Panc1 (cell line): ENCODE results near the gene MED31. TPM values are rescaled to one million over a fixed set of nuclear protein-coding genes. Genes with fewer than 3 reads are reported as not detected.

ENCODE experiments used
- ATAC-seq: fragments of 200-7000 bp; cut with Tn5 transposase; 2 replicates; pipeline ENCODE4 v1.9.1; 2020; ENCODE audit warnings: mild to moderate bottlenecking, moderate library complexity
- BruUV-seq: library from RNA; stranded (reverse); fragments of 400-500 nt; replicated peaks from 2 replicates; lab custom pipeline; 2021; lab: Mats Ljungman, UMichigan
- CTCF ChIA-PET: fragments of 300-600 bp; sonication (Branson Sonifier 250); formaldehyde crosslinking; loops from one replicate; lab custom pipeline; 2022; ENCODE audit warnings: antibody characterized with exemption; lab: Charles Lee
- POLR2A ChIA-PET: fragments of 300-600 bp; sonication (Branson Sonifier 250); formaldehyde crosslinking; loops from one replicate; lab custom pipeline; 2022; ENCODE audit warnings: antibody characterized with exemption; lab: Charles Lee
- DNase-seq: peaks from one replicate; pipeline ENCODE4 v3.0.0-alpha.2; 2010; ENCODE audit warnings: low read depth, low spot score
- H3K27ac ChIP-seq: 2 replicates; pipeline ENCODE4 v1.5.1; 2011; ENCODE audit warnings: mild to moderate bottlenecking, low read length, inconsistent platforms
- H3K27me3 ChIP-seq: fragments of 200-500 bp; sonication (Bioruptor generic); 2 replicates; pipeline ENCODE4 v1.6.0; 2014; ENCODE audit warnings: low read length, inconsistent platforms; ENCODE audit not compliant: control insufficient read depth, insufficient read depth
- H3K36me3 ChIP-seq: fragments of 200-500 bp; sonication (Bioruptor generic); 2 replicates; pipeline ENCODE4 v1.5.1; 2014; ENCODE audit warnings: inconsistent platforms, mild to moderate bottlenecking, low read length, moderate library complexity; ENCODE audit not compliant: control insufficient read depth, insufficient read depth
- H3K4me1 ChIP-seq: 2 replicates; pipeline ENCODE4 v1.5.1; 2011; ENCODE audit warnings: inconsistent platforms, mild to moderate bottlenecking, low read length, moderate library complexity; ENCODE audit not compliant: control insufficient read depth, insufficient read depth
- H3K4me3 ChIP-seq, 2 experiments: 2 replicates each; pipeline ENCODE4 v1.5.1; 2011 to 2012; ENCODE audit warnings: low read depth in 2 of 2, low read length in 2 of 2, mild to moderate bottlenecking in 2 of 2, inconsistent platforms in 1 of 2, moderate library complexity in 1 of 2
- H3K9me3 ChIP-seq: fragments of 200-500 bp; sonication (Bioruptor generic); 2 replicates; pipeline ENCODE4 v1.5.1; 2014; ENCODE audit warnings: low read depth, mild to moderate bottlenecking, inconsistent platforms, low read length, moderate library complexity; ENCODE audit not compliant: control insufficient read depth, insufficient read depth
- CTCF ChIP-seq: fragments of 450-650 bp; IDR thresholded peaks from 2 replicates; pipeline ENCODE4 v1.5.1; 2017; ENCODE audit warnings: mild to moderate bottlenecking
- POLR2AphosphoS5 ChIP-seq: IDR thresholded peaks from 2 replicates; pipeline ENCODE4 v1.6.1; 2012; ENCODE audit warnings: mild to moderate bottlenecking, low read depth, low read length, moderate library complexity
- REST ChIP-seq, 2 experiments: IDR thresholded peaks; 2 replicates each; pipeline ENCODE4 v1.6.1; 2011 to 2012; ENCODE audit warnings: low read depth in 2 of 2, control low read depth in 1 of 2, low read length in 1 of 2, mild to moderate bottlenecking in 1 of 2, moderate library complexity in 1 of 2; ENCODE audit not compliant: insufficient read depth in 1 of 2
- SIN3A ChIP-seq: IDR thresholded peaks from 2 replicates; pipeline ENCODE4 v1.6.1; 2012; ENCODE audit warnings: low read depth, mild to moderate bottlenecking, low read length, moderate library complexity, borderline replicate concordance; ENCODE audit not compliant: insufficient read depth
- TCF7L2 ChIP-seq: IDR thresholded peaks from 2 replicates; pipeline ENCODE4 v1.6.1; 2011; ENCODE audit warnings: mild to moderate bottlenecking, low read depth, low read length, inconsistent platforms
- in situ Hi-C: cut with HindIII; loops from 2 replicates; pipeline ENCODE4 v1.10.0; 2016; ENCODE audit warnings: low sequenced_read_pairs, low pct_unique_long_range_greater_than_20kb
- intact Hi-C: fragments of 100-400 bp; cut with micrococcal nuclease; formaldehyde crosslinking; loops from one replicate; pipeline ENCODE4 v1.10.0; 2022; ENCODE audit not compliant: unreplicated experiment
- total RNA-seq: library from RNA; stranded (reverse); gene quantifications from one replicate; pipeline ENCODE4 v1.2.1, GENCODE V29; 2021; ENCODE audit not compliant: unreplicated experiment

Gene MED31
- total RNA-seq, 1 experiment from 2014 or later: 18.6 TPM

DNA sequence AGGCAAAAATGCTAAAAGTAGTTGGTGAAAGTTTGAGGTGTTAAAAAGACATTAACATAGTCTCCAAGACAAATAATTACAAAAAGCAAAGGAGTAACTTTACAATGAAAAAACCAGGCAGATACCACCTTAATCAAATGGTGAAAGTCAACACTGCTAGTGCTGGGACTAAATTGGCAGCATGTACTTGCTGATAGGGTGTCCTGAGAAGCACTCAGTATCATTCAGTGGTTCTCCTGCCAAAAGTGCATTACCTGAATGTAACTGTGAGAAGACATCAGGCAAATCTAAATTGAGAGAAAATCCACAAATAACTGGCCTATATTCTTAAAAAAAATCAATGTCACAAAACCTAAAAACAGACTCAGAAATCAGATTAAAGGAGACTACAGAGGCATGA, 18.9 kb downstream of the MED31 start:
- peaks cover 19% of the 10 kb centered on the region for H3K36me3 ChIP-seq
- TF ChIP-seq TCF7L2: no peak
- TF ChIP-seq CTCF: no peak
- TF ChIP-seq POLR2AphosphoS5: no peak
- no peak for TF ChIP-seq SIN3A
- no peak for TF ChIP-seq REST (IDR thresholded peaks at IDR 0.05; ENCODE audit: insufficient read depth in 1 of 2, low read depth in 2 of 2, low read length in 1 of 2)
- no peak overlapping the region for H3K27ac ChIP-seq
- CTCF ChIA-PET: no interaction called here
- no TSS peak for BruUV-seq
- in situ Hi-C loops (no loop called here), intact Hi-C loops (no loop called here)
- POLR2A ChIA-PET: no interaction called here
- no peak overlapping the region for H3K4me3 ChIP-seq
- H3K9me3 ChIP-seq: no peaks in the 10 kb centered on the region
- no peaks in the 10 kb centered on the region for H3K27me3 ChIP-seq
- DNase-seq (no peak), ATAC-seq (no peak)
- H3K4me1 ChIP-seq: no peaks in the 10 kb centered on the region

GRCh38 chr17:6630390-6630789, 21.0 kb downstream of the MED31 start:
- Histone ChIP-seq H3K4me3 (no peak overlapping the region), H3K36me3 (peaks cover 27% of the 10 kb centered on the region), H3K4me1 (no peaks in the 10 kb centered on the region), H3K9me3 (no peaks in the 10 kb centered on the region), H3K27ac (no peak overlapping the region), H3K27me3 (no peaks in the 10 kb centered on the region)
- in situ Hi-C loops (no loop called here), intact Hi-C loops (no loop called here)
- ChIA-PET CTCF (no interaction called here), POLR2A (no interaction called here)
- no peak for TF ChIP-seq REST (IDR thresholded peaks at IDR 0.05; ENCODE audit: insufficient read depth in 1 of 2, low read depth in 2 of 2, low read length in 1 of 2)
- TF ChIP-seq CTCF: no peak
- no peak for TF ChIP-seq POLR2AphosphoS5
- no TSS peak for BruUV-seq
- ATAC-seq (no peak), DNase-seq (no peak)
